ENCODE measurements around the gene SCGB3A1.

The SCGB3A1 gene, protein sequence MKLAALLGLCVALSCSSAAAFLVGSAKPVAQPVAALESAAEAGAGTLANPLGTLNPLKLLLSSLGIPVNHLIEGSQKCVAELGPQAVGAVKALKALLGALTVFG

DNA sequence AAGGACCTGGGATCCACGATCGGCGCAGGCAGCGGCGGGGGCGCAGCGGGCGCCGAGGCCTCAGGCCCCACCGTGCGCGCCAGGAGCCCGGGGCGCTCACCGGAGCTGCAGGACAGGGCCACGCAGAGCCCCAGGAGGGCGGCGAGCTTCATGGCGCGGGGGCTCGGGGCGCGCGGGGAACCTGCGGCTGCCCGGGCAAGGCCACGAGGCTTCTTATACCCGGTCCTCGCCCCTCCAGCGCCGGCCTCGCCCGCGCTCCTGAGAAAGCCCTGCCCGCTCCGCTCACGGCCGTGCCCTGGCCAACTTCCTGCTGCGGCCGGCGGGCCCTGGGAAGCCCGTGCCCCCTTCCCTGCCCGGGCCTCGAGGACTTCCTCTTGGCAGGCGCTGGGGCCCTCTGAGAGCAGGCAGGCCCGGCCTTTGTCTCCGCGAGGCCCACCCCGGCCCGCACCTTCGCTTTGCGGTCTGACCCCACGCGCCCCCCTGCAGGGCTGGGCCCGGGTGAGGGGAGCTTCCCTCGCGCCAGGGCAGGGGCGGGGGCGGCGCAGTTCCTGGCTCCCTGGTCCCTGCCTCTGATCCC lies at the start of gene SCGB3A1:
Gene SCGB3A1, minus strand, starts transcription at position 189 of the 577 bp plus-strand sequence. Its CDS starts 37 bp downstream, at position 152.
- DNase-seq, result no peak

GRCh38 chr5:180640611-180640860 lies 49.2 kb upstream of the SCGB3A1 start:
- DNase-seq, result no peak

GRCh38 chr5:180639741-180640610 lies 48.7 kb upstream of the SCGB3A1 start:
- DNase-seq, result no peak

GRCh38 chr5:180639287-180639686 lies 48.0 kb upstream of the SCGB3A1 start:
- DNase-seq, result no peak

GRCh38 chr5:180637962-180638680 lies 46.8 kb upstream of the SCGB3A1 start:
- DNase-seq, result no peak

DNA sequence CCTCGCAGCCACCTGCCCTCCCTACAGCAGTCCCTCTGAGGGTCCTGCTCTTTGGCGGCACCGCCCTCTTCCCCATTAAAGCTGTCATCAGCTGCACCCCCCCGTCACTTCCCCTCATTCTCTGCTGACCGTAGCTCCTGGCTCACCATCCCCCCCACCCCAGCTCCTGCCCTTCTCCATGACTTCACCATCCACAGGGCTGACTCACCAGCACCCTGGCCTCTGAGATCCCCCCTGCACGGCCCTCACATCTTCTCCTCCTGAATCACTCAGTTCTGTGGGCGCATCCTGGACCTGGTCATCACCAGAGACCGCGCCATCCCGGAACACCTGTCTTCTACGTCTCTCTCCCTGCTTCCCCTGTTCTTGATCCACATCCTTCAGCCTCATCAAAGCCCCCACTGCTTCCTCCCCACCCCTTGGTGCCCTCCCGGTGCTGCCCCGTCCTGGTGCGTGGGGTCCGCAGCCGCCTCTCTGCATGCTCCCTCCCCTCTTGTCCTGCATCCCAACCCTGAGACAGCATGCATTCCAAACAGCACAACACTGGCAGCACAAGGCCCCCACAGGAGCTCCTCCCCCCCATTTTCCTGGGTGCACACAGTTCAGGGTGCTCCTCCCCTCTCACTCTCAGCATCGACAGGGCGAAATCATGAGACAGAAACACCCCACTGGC lies 45.2 kb upstream of the SCGB3A1 start:
- DNase-seq, result no peak

DNA sequence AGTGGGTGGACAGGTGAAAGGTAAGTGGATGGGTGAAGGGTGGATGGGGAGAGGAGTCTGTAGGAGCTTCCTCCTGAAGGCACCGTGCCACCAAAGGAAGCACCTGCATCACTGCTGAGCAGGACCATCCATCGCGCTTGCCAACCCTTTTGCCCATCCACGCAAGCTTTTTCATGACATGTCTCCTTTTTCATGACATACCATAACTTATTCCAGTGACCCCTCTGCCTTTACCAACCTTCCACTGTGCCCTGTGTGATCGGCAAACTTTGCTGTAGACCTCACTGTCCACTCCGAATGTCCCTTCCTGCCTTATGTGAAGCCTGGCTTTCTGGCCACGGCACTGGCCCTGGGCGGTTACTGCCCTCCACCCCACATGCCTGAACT lies 44.7 kb upstream of the SCGB3A1 start:
- no peak for DNase-seq

DNA sequence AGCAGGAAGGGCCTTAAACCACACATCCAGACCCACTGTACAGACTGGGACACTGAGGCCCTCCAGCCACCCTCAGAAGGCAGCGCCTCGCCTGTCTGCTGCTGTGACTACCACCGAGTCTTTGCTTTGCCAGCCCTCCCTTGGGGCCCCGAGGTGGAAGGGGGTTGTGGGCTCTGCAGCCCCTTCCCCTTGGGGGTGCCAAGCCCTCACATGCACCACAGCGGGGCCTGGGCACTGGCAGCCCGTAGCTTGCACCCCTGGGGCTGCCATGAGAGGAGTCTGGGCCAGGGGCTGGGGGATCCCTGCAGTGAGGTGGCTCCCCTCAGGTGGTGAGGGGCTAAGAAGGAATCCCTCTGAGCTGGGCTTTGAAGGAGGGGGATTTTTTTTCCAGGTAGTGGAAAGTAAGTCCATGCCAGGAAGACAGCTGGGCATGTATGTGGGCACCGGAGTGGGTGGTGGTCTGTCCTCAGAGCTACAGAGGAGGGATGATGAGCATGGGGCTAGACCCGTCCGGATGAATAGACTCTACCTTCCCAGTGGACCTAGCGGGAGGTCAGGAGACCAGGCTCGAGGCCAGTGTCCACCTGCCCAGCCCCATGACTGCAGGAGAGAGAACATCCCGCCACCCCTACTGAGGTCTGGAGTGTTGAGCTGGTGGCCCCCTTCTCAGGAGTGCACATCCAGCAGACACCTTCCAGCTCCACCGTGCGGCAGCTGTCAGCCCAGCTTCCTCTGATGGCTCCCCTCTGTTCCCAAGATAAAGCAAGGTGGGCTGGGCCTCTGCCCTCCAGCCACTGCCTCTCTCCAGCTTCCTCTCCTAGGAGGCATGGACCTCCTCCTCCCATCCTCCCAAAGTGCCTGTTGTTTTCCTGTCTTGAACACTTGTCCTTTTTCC lies 42.2 kb upstream of the SCGB3A1 start:
- no peak for DNase-seq

DNA sequence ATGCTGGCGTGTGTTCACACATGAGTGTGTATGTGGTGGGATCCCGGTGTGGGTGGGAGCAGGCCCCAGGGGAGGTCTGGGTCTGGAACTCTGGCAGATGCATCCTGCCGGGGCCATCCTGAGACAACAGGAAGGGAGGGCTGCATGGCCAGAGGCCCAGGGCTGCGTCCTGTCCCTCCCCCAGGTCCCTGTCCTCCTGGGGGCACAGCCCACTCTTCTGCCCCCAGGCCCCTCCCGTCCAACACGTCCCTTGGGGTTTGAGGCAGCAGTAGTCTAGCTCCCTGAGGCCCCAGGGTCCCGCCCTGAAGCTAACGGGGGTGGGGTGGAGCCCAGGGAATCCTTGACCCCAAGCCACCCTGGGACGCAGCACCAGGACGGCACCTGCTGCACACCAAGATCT lies 41.5 kb upstream of the SCGB3A1 start:
- DNase-seq, result no peak

DNA sequence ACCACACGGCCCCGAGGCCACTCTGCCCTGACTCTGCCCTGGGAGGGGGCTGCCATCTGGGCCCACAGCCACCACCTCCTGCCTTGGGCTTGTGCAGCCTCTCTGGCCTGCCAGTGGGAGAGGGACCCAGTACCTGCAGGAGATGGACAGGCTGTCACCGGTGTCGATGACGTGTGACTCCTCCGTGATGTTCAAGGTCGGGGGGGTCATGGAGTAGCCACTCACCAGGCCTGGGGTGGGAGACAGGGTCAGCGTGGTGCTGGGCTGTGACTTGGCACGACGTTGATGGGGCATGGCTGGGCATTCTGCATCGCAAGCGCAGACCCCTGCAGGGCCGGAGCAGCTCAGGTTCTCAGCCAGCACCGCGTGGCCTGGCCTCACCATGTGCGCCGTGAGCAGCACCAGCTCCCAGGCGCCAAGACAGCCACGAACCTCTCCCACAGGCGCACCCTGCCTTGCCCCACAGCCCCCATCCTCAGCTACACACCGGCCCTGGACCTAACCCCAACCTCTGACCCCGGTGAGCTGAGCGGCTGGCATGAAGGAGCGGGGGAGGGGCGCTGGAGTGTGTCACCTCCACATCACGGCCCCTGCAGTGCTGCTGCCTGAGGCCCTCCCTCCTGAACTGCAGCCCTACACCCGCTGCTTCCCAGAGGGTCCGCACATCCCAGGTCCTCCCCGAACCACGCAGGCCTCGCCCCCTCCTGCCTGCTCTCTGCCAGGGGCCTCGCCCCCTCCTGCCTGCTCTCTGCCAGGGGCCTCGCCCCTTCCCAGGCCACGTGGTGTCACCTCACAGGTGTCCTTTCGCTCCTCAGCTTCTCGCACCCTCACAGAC lies 40.5 kb upstream of the SCGB3A1 start:
- no peak for DNase-seq

GRCh38 chr5:180630426-180630825 lies 39.1 kb upstream of the SCGB3A1 start:
- no peak for DNase-seq

- no peak for DNase-seq
These were observed 38.6 kb upstream of the SCGB3A1 start for GRCh38 chr5:180629831-180630382.

DNA sequence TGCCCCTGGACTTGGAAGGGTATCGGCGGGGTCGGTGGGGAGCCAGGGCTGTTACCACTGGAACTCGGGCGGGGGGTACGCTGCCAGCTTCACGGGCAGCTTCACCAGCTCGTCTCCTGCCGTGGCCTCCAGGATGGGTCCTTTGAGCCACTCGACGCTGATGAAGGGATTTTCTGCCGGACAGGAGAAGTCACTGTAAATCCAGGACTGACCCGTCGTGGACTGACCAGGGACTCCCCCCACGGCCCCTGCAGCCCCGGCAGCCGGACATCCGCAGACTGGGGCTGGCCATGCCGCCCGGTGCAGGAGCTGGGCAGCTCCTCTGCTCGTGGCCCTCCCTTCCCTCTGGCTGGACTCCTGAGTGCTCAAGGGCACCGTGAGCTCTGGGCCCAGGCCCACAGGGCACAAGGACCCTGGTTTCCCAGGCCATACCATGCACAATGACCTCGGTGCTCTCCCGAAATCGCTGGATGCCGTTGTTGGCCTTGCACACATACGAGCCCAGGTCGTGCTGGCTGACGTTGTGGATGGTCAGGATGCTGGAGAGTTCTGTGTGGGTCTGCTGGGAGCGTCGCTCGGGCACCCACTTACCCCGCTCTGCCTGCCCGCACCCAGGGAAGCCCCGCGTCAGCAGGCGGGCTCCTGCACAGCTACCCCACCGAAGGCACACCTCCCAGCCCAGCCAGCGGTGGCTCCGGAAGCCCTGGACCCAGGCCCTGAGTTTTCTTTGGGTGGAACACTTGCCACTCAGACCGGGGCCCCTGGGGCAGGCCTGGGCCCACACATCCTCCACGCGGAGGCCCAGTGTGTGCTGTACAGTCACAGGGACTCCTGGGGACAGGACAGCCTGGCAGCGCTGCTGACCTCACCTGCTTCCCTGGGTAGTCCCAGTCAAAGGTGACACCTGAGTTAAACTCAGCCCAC lies 37.8 kb upstream of the SCGB3A1 start:
- no peak for DNase-seq

- no peak for DNase-seq
These were observed 36.9 kb upstream of the SCGB3A1 start for GRCh38 chr5:180628211-180628610.

DNA sequence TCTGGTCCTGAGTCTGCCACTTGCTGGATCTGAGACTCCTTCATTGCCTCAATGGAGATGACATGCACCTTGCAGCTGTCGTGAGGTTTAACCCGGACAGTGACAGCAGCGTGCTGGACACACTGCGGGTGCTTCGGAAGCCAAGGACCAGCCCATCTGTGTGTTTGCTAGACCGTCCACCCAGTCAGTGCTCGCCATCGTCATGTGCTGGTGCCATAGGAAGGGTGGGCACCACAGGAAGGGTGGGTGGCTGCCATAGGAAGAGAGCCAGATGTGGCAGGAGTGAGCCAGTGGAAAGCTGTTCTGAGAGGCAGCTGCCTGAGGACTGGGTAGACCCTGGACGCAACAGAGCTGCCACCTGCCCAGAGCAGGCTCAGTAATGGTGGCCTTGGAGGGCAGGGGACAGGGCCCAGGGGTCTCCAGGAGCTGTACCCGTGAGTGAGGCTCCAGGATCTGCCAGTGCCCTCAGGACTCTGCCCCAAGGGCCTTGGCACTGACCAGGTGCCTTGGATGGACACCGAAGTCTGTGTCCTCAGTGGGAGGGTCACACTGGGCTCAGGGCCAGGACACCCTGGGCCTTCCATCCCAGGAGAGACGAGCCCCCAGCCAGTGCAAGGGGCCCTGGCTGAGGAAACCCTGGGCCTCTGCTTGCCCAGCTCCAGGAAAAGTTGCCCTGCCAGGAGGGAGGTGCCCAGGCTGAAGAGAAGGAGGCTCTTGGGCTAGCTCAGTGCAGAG lies 36.3 kb upstream of the SCGB3A1 start:
- DNase-seq, result no peak

GRCh38 chr5:180626661-180627385 lies 35.5 kb upstream of the SCGB3A1 start:
- no peak for DNase-seq

DNA sequence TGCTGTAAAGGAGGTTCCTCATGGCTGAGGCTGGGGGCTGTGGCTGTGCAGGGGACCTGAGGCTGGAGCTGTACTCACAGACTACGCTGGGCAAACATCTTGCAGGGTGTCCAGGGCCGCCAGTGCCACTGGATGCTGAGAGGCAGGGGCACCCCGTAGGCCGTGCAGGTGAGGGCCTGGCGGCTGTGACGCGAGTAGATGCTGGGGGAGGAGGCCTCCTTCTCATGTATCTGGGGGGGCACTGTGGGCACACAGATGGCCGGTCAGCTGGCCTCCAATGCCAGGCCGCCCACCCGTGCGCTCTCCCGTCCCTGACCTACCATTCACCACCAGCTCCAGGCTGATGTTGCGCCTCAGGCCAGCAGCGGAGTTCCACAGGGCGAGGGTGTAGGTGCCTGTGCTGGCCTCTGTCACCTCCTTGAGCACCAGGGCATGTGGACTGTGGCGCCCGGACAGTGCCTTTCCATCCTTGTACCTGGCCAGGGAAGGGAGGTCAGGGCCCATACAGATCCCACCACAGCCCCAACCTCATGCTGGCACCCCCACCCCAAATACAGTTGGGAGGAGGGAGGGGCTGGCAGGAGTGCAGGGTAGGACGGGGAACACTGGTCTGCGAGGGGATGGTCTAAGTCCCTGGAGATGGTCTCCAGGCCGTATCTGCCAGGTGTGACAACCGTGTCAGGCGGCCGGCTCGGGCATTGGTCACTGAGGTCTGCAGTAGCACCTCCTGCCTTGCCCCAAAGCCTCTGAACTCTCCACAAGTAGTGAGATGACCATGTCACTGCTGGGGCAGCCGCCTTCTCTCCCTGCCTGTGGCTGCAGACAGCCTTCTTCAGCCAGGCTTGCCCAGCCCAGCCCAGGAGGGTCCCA lies 34.7 kb upstream of the SCGB3A1 start:
- no peak for DNase-seq
